ENCODE data around the gene MYPN.
"Not testable (repeated sequence)": the region's sequence is repeated elsewhere in the genome, so short reads cannot be mapped to it uniquely, and the experiment has no call there.

Gene MYPN

GRCh38 chr10:68157522-68157921 is 48.2 kb downstream of the MYPN start:
- not testable (repeated sequence) for H3K27me3 Mint-ChIP-seq (ENCODE audit: low read depth); H3K4me1 Mint-ChIP-seq (ENCODE audit: low read depth); H3K9me3 Mint-ChIP-seq; H3K36me3 Mint-ChIP-seq (ENCODE audit: low read depth); H3K4me3 Mint-ChIP-seq; H3K27ac Mint-ChIP-seq

- H3K4me3 Mint-ChIP-seq = no peak overlapping the region
- H3K27ac Mint-ChIP-seq = peak overlapping the region; percentile 11
- no peaks in the 10 kb centered on the region for H3K4me1 Mint-ChIP-seq (ENCODE audit: low read depth)
- H3K27me3 Mint-ChIP-seq (ENCODE audit: low read depth) = no peaks in the 10 kb centered on the region
- H3K9me3 Mint-ChIP-seq = no peaks in the 10 kb centered on the region
- no peaks in the 10 kb centered on the region for H3K36me3 Mint-ChIP-seq (ENCODE audit: low read depth)
These were observed 48.7 kb downstream of the MYPN start for GRCh38 chr10:68158031-68158430.

- Mint-ChIP-seq H3K4me3 (no peak overlapping the region), H3K27ac (peak overlapping the region; percentile 5), H3K27me3 (ENCODE audit: low read depth) (no peaks in the 10 kb centered on the region), H3K4me1 (ENCODE audit: low read depth) (peaks cover 7% of the 10 kb centered on the region), H3K9me3 (no peaks in the 10 kb centered on the region), H3K36me3 (ENCODE audit: low read depth) (no peaks in the 10 kb centered on the region)
These were observed 54.4 kb downstream of the MYPN start for GRCh38 chr10:68163735-68164134.

GRCh38 chr10:68165643-68166042 is 56.4 kb downstream of the MYPN start:
- H3K27me3 Mint-ChIP-seq (ENCODE audit: low read depth) = no peaks in the 10 kb centered on the region
- peaks cover 7% of the 10 kb centered on the region for H3K4me1 Mint-ChIP-seq (ENCODE audit: low read depth)
- no peak overlapping the region for H3K4me3 Mint-ChIP-seq
- H3K36me3 Mint-ChIP-seq (ENCODE audit: low read depth) = no peaks in the 10 kb centered on the region
- H3K9me3 Mint-ChIP-seq = no peaks in the 10 kb centered on the region
- H3K27ac Mint-ChIP-seq = no peak overlapping the region

GRCh38 chr10:68166871-68167585 is 57.7 kb downstream of the MYPN start:
- H3K4me1 Mint-ChIP-seq (ENCODE audit: low read depth) = peaks cover 7% of the 10 kb centered on the region
- H3K27me3 Mint-ChIP-seq (ENCODE audit: low read depth) = no peaks in the 10 kb centered on the region
- no peak overlapping the region for H3K27ac Mint-ChIP-seq
- no peak overlapping the region for H3K4me3 Mint-ChIP-seq
- H3K36me3 Mint-ChIP-seq (ENCODE audit: low read depth) = no peaks in the 10 kb centered on the region
- no peaks in the 10 kb centered on the region for H3K9me3 Mint-ChIP-seq

GRCh38 chr10:68167586-68168189 is 58.4 kb downstream of the MYPN start:
- no peak overlapping the region for H3K4me3 Mint-ChIP-seq
- H3K4me1 Mint-ChIP-seq (ENCODE audit: low read depth) = peaks cover 7% of the 10 kb centered on the region

GRCh38 chr10:68171539-68172080 is 62.3 kb downstream of the MYPN start:
- H3K27me3 Mint-ChIP-seq (ENCODE audit: low read depth) = no peaks in the 10 kb centered on the region
- no peaks in the 10 kb centered on the region for H3K9me3 Mint-ChIP-seq
- no peaks in the 10 kb centered on the region for H3K4me1 Mint-ChIP-seq (ENCODE audit: low read depth)
- H3K4me3 Mint-ChIP-seq = no peak overlapping the region
- H3K27ac Mint-ChIP-seq = no peak overlapping the region
- H3K36me3 Mint-ChIP-seq (ENCODE audit: low read depth) = no peaks in the 10 kb centered on the region

More at GRCh38 chr10:68167586-68168189, 58.4 kb downstream of the MYPN start:
- H3K27ac Mint-ChIP-seq = no peak overlapping the region
- H3K27me3 Mint-ChIP-seq (ENCODE audit: low read depth) = no peaks in the 10 kb centered on the region
- H3K9me3 Mint-ChIP-seq = no peaks in the 10 kb centered on the region
- H3K36me3 Mint-ChIP-seq (ENCODE audit: low read depth) = no peaks in the 10 kb centered on the region

GRCh38 chr10:68172324-68172723 is 63.0 kb downstream of the MYPN start:
- no peaks in the 10 kb centered on the region for H3K9me3 Mint-ChIP-seq
- no peaks in the 10 kb centered on the region for H3K4me1 Mint-ChIP-seq (ENCODE audit: low read depth)
- H3K36me3 Mint-ChIP-seq (ENCODE audit: low read depth) = no peaks in the 10 kb centered on the region
- H3K4me3 Mint-ChIP-seq = no peak overlapping the region
- no peak overlapping the region for H3K27ac Mint-ChIP-seq
- no peaks in the 10 kb centered on the region for H3K27me3 Mint-ChIP-seq (ENCODE audit: low read depth)

GRCh38 chr10:68175949-68176348 is 66.7 kb downstream of the MYPN start:
- no peaks in the 10 kb centered on the region for H3K4me1 Mint-ChIP-seq (ENCODE audit: low read depth)
- no peak overlapping the region for H3K4me3 Mint-ChIP-seq
- no peaks in the 10 kb centered on the region for H3K9me3 Mint-ChIP-seq
- no peak overlapping the region for H3K27ac Mint-ChIP-seq
- peaks cover 4% of the 10 kb centered on the region for H3K27me3 Mint-ChIP-seq (ENCODE audit: low read depth)
- no peaks in the 10 kb centered on the region for H3K36me3 Mint-ChIP-seq (ENCODE audit: low read depth)

GRCh38 chr10:68176797-68177196 is 67.5 kb downstream of the MYPN start:
- H3K4me1 Mint-ChIP-seq (ENCODE audit: low read depth) = no peaks in the 10 kb centered on the region
- no peak overlapping the region for H3K4me3 Mint-ChIP-seq
- no peaks in the 10 kb centered on the region for H3K9me3 Mint-ChIP-seq
- peaks cover 4% of the 10 kb centered on the region for H3K27me3 Mint-ChIP-seq (ENCODE audit: low read depth)
- H3K36me3 Mint-ChIP-seq (ENCODE audit: low read depth) = no peaks in the 10 kb centered on the region
- no peak overlapping the region for H3K27ac Mint-ChIP-seq

GRCh38 chr10:68178592-68178991 is 69.3 kb downstream of the MYPN start:
- H3K4me1 Mint-ChIP-seq (ENCODE audit: low read depth) = no peaks in the 10 kb centered on the region
- H3K27me3 Mint-ChIP-seq (ENCODE audit: low read depth) = peaks cover 4% of the 10 kb centered on the region
- H3K4me3 Mint-ChIP-seq = no peak overlapping the region
- H3K27ac Mint-ChIP-seq = no peak overlapping the region
- no peaks in the 10 kb centered on the region for H3K36me3 Mint-ChIP-seq (ENCODE audit: low read depth)
- no peaks in the 10 kb centered on the region for H3K9me3 Mint-ChIP-seq

- Mint-ChIP-seq H3K4me3 (no peak overlapping the region), H3K4me1 (ENCODE audit: low read depth) (no peaks in the 10 kb centered on the region), H3K27me3 (ENCODE audit: low read depth) (peaks cover 5% of the 10 kb centered on the region)
These were observed 69.7 kb downstream of the MYPN start for GRCh38 chr10:68179016-68179415.

GRCh38 chr10:68180490-68180889 is 71.2 kb downstream of the MYPN start:
- Mint-ChIP-seq H3K27ac (no peak overlapping the region), H3K4me1 (ENCODE audit: low read depth) (no peaks in the 10 kb centered on the region), H3K27me3 (ENCODE audit: low read depth) (peaks cover 14% of the 10 kb centered on the region), H3K4me3 (no peak overlapping the region), H3K36me3 (ENCODE audit: low read depth) (no peaks in the 10 kb centered on the region), H3K9me3 (no peaks in the 10 kb centered on the region)

More at GRCh38 chr10:68179016-68179415, 69.7 kb downstream of the MYPN start:
- H3K9me3 Mint-ChIP-seq = no peaks in the 10 kb centered on the region
- no peaks in the 10 kb centered on the region for H3K36me3 Mint-ChIP-seq (ENCODE audit: low read depth)
- H3K27ac Mint-ChIP-seq = no peak overlapping the region

- Mint-ChIP-seq H3K9me3 (no peaks in the 10 kb centered on the region), H3K4me3 (no peak overlapping the region), H3K4me1 (ENCODE audit: low read depth) (no peaks in the 10 kb centered on the region), H3K27me3 (ENCODE audit: low read depth) (peaks cover 30% of the 10 kb centered on the region), H3K36me3 (ENCODE audit: low read depth) (no peaks in the 10 kb centered on the region), H3K27ac (no peak overlapping the region)
These were observed 75.3 kb downstream of the MYPN start for GRCh38 chr10:68184546-68184945.

- Mint-ChIP-seq H3K4me1 (ENCODE audit: low read depth) (no peaks in the 10 kb centered on the region), H3K4me3 (no peak overlapping the region), H3K36me3 (ENCODE audit: low read depth) (no peaks in the 10 kb centered on the region), H3K27ac (no peak overlapping the region), H3K9me3 (no peaks in the 10 kb centered on the region), H3K27me3 (ENCODE audit: low read depth) (peaks cover 31% of the 10 kb centered on the region)
These were observed 75.8 kb downstream of the MYPN start for GRCh38 chr10:68185085-68185484.
